SKM-1 treated with dmso at 0.1 percent for 144 hours (cell line): ENCODE measurements around the gene SYT17.
A peak's percentile ranks its signal among the peaks of the same experiment; 100 is the strongest.

Experiments used
- DNase-seq: peaks from one replicate; lab custom pipeline; 2025; ENCODE audit not compliant: unreplicated experiment; lab: John Stamatoyannopoulos, UW

SYT17 gene

GRCh38 chr16:19291475-19291874 lies 123.4 kb downstream of the SYT17 start:
- DNase-seq, result no peak

GRCh38 chr16:19292186-19292585 lies 124.1 kb downstream of the SYT17 start:
- no peak for DNase-seq

- DNase-seq, result peak; percentile 94
These were observed 126.2 kb downstream of the SYT17 start for GRCh38 chr16:19294156-19294649.

- DNase-seq, result no peak
These were observed 127.4 kb downstream of the SYT17 start for GRCh38 chr16:19295393-19295792.

- no peak for DNase-seq
These were observed 129.4 kb downstream of the SYT17 start for GRCh38 chr16:19297454-19297853.

GRCh38 chr16:19299565-19299964 lies 131.5 kb downstream of the SYT17 start:
- DNase-seq, result no peak

GRCh38 chr16:19301931-19302330 lies 133.9 kb downstream of the SYT17 start:
- DNase-seq, result no peak

GRCh38 chr16:19304750-19305149 lies 136.7 kb downstream of the SYT17 start:
- DNase-seq, result peak; percentile 23

- DNase-seq, result no peak
These were observed 137.4 kb downstream of the SYT17 start for GRCh38 chr16:19305443-19305842.

- DNase-seq, result no peak
These were observed 139.7 kb downstream of the SYT17 start for GRCh38 chr16:19307587-19308241.

GRCh38 chr16:19308392-19308791 lies 140.4 kb downstream of the SYT17 start:
- no peak for DNase-seq

GRCh38 chr16:19309178-19309577 lies 141.1 kb downstream of the SYT17 start:
- no peak for DNase-seq

- DNase-seq, result no peak
These were observed 146.8 kb downstream of the SYT17 start for GRCh38 chr16:19314718-19315425.

- no peak for DNase-seq
These were observed 147.9 kb downstream of the SYT17 start for GRCh38 chr16:19315889-19316433.

- no peak for DNase-seq
These were observed 148.8 kb downstream of the SYT17 start for GRCh38 chr16:19316846-19317245.
